Activated CD8-positive, alpha-beta T cell treated with anti-CD3 and anti-CD28 coated beads for 36 hours (primary cell): ENCODE data around the gene KNL1. TPM values are rescaled to one million over a fixed set of nuclear protein-coding genes. Genes with fewer than 3 reads are reported as not detected.
A peak's percentile ranks its signal among the peaks of the same experiment; 100 is the strongest.

ENCODE experiments used
- ATAC-seq: fragments of 200-7000 bp; cut with Tn5 transposase; one replicate; pipeline ENCODE4 v1.10.0; 2021; ENCODE audit warnings: mild to moderate bottlenecking, moderate library complexity
- CTCF ChIA-PET: fragments of 350-600 bp; sonication (Branson Sonifier 250); formaldehyde crosslinking; loops from one replicate; lab custom pipeline; 2021; ENCODE audit warnings: antibody characterized with exemption; lab: Charles Lee
- POLR2A ChIA-PET: fragments of 350-600 bp; sonication (Branson Sonifier 250); formaldehyde crosslinking; loops from one replicate; lab custom pipeline; 2021; ENCODE audit warnings: antibody characterized with exemption; lab: Charles Lee
- DNase-seq: peaks from one replicate; pipeline ENCODE4 v3.0.0-alpha.2; 2020
- H3K27ac Mint-ChIP-seq: one replicate; pipeline ENCODE4 v1.8.0; 2021; ENCODE audit warnings: mild to moderate bottlenecking, mixed read lengths
- H3K27me3 Mint-ChIP-seq: one replicate; pipeline ENCODE4 v1.8.0; 2021; ENCODE audit warnings: mixed read lengths
- H3K36me3 Mint-ChIP-seq: one replicate; pipeline ENCODE4 v1.8.0; 2021; ENCODE audit warnings: low read depth, mixed read lengths
- H3K4me1 Mint-ChIP-seq: one replicate; pipeline ENCODE4 v1.8.0; 2021; ENCODE audit warnings: low read depth, mixed read lengths
- H3K4me3 Mint-ChIP-seq: one replicate; pipeline ENCODE4 v1.8.0; 2021; ENCODE audit warnings: mild to moderate bottlenecking, moderate library complexity, mixed read lengths
- H3K9me3 Mint-ChIP-seq: one replicate; pipeline ENCODE4 v1.8.0; 2021; ENCODE audit warnings: mixed read lengths
- CTCF ChIP-seq: fragments of 200-600 bp; IDR thresholded peaks from one replicate; pipeline ENCODE4 v1.8.0; 2022; ENCODE audit warnings: antibody characterized with exemption, mild to moderate bottlenecking
- intact Hi-C: fragments of 100-400 bp; cut with micrococcal nuclease; formaldehyde crosslinking; loops from one replicate; pipeline ENCODE4 v1.10.0; 2022
- total RNA-seq, 2 experiments: library from RNA; stranded (reverse); gene quantifications; one replicate each; pipeline ENCODE4 v1.2.3, GENCODE V29; 2021

Gene KNL1
- total RNA-seq, 2 experiments from 2014 or later, result 20.9 to 22.8 TPM

GRCh38 chr15:40550341-40551037 lies 43.6 kb upstream of the KNL1 start:
- Mint-ChIP-seq H3K4me1 (no peaks in the 10 kb centered on the region), H3K27ac (no peak overlapping the region), H3K4me3 (no peak overlapping the region), H3K9me3 (no peaks in the 10 kb centered on the region), H3K27me3 (no peaks in the 10 kb centered on the region), H3K36me3 (peaks cover 9% of the 10 kb centered on the region)
- no peak for TF ChIP-seq CTCF
- ATAC-seq, result no peak
- no peak for DNase-seq
- POLR2A ChIA-PET, result no interaction called here
- intact Hi-C loops, result no loop called here
- CTCF ChIA-PET, result interaction anchor here (0.7 kb wide), 1 partner anchor 9 kb away, joined by 4 read pairs; no protein-coding TSS in a partner anchor

GRCh38 chr15:40554161-40554525 lies 39.9 kb upstream of the KNL1 start:
- ChIA-PET CTCF (interaction anchor here (0.8 kb wide), 1 partner anchor 15 kb away, joined by 3 read pairs; the partner anchor contains the start of gene RPUSD2), POLR2A (no interaction called here)
- intact Hi-C loops, result no loop called here
- Mint-ChIP-seq H3K27ac (no peak overlapping the region), H3K4me3 (no peak overlapping the region), H3K9me3 (no peaks in the 10 kb centered on the region), H3K27me3 (no peaks in the 10 kb centered on the region), H3K36me3 (peaks cover 7% of the 10 kb centered on the region), H3K4me1 (peaks cover 11% of the 10 kb centered on the region)
- DNase-seq (no peak), ATAC-seq (no peak)
- TF ChIP-seq CTCF, result no peak

GRCh38 chr15:40555876-40556275 lies 38.2 kb upstream of the KNL1 start:
- ChIA-PET POLR2A (interaction anchor here (0.7 to 1.0 kb wide), 2 partner anchors 18 to 60 kb away, joined by 3 read pairs; no protein-coding TSS in a partner anchor), CTCF (no interaction called here)
- Mint-ChIP-seq H3K9me3 (no peaks in the 10 kb centered on the region), H3K4me3 (no peak overlapping the region), H3K36me3 (peaks cover 8% of the 10 kb centered on the region), H3K27ac (no peak overlapping the region), H3K27me3 (no peaks in the 10 kb centered on the region), H3K4me1 (peaks cover 14% of the 10 kb centered on the region)
- TF ChIP-seq CTCF, result no peak
- ATAC-seq (no peak), DNase-seq (no peak)
- intact Hi-C loops, result no loop called here

- no peaks in the 10 kb centered on the region for H3K9me3 Mint-ChIP-seq
- TF ChIP-seq CTCF, result no peak
- DNase-seq (no peak), ATAC-seq (no peak)
- H3K4me3 Mint-ChIP-seq, result no peak overlapping the region
- ChIA-PET CTCF (interaction anchor here (1.1 kb wide), 1 partner anchor 9 kb away, joined by 4 read pairs; no protein-coding TSS in a partner anchor), POLR2A (no interaction called here)
- H3K27ac Mint-ChIP-seq, result peak overlapping the region; percentile 43
- intact Hi-C loops, result no loop called here
- peaks cover 3% of the 10 kb centered on the region for H3K36me3 Mint-ChIP-seq
- H3K4me1 Mint-ChIP-seq, result peaks cover 31% of the 10 kb centered on the region
- H3K27me3 Mint-ChIP-seq, result no peaks in the 10 kb centered on the region
Observed at GRCh38 chr15:40558952-40559742, 34.9 kb upstream of the KNL1 start.

GRCh38 chr15:40562691-40563090 lies 31.4 kb upstream of the KNL1 start:
- DNase-seq (no peak), ATAC-seq (no peak)
- H3K27ac Mint-ChIP-seq, result no peak overlapping the region
- intact Hi-C loops, result no loop called here
- peaks cover 45% of the 10 kb centered on the region for H3K4me1 Mint-ChIP-seq
- no peaks in the 10 kb centered on the region for H3K9me3 Mint-ChIP-seq
- CTCF ChIA-PET, result interaction anchor here (1.1 to 1.4 kb wide), 2 partner anchors 27 to 112 kb away, joined by 3 to 4 read pairs; no protein-coding TSS in a partner anchor
- peaks cover 3% of the 10 kb centered on the region for H3K36me3 Mint-ChIP-seq
- H3K4me3 Mint-ChIP-seq, result no peak overlapping the region
- POLR2A ChIA-PET, result no interaction called here
- H3K27me3 Mint-ChIP-seq, result no peaks in the 10 kb centered on the region
- TF ChIP-seq CTCF, result no peak
